ENCODE measurements around the gene NME3.

Gene NME3

GRCh38 chr16:1763521-1764511 lies 7.5 kb downstream of the NME3 start:
- no peak overlapping the region for H3K27ac Mint-ChIP-seq
- H3K4me3 Mint-ChIP-seq, result no peak overlapping the region
- H3K4me1 Mint-ChIP-seq, result peaks cover 2 to 11% of the 10 kb centered on the region in 2 donors
- DNase-seq (no peak), ATAC-seq (replicated peaks) (no peak)
- H3K36me3 Mint-ChIP-seq, result peaks cover 47 to 52% of the 10 kb centered on the region in 2 donors
- no peaks in the 10 kb centered on the region for H3K9me3 Mint-ChIP-seq
- H3K27me3 Mint-ChIP-seq, result no peaks in the 10 kb centered on the region

GRCh38 chr16:1762879-1763520 lies 8.3 kb downstream of the NME3 start:
- no peak for ATAC-seq (replicated peaks)
- no peak overlapping the region for H3K4me3 Mint-ChIP-seq
- DNase-seq, result no peak
- H3K27me3 Mint-ChIP-seq, result no peaks in the 10 kb centered on the region
- no peaks in the 10 kb centered on the region for H3K9me3 Mint-ChIP-seq
- H3K36me3 Mint-ChIP-seq, result peaks cover 43 to 46% of the 10 kb centered on the region in 2 donors
- peaks cover 1 to 3% of the 10 kb centered on the region in 2 donors for H3K4me1 Mint-ChIP-seq
- peak overlapping the region; percentile 84 for H3K27ac Mint-ChIP-seq

- no peak for DNase-seq
- H3K36me3 Mint-ChIP-seq, result peaks cover 43 to 49% of the 10 kb centered on the region in 2 donors
- H3K27me3 Mint-ChIP-seq, result no peaks in the 10 kb centered on the region
- no peak for ATAC-seq (replicated peaks)
- H3K4me1 Mint-ChIP-seq, result peaks cover 0 to 3% of the 10 kb centered on the region in 2 donors
- H3K27ac Mint-ChIP-seq, result peak overlapping the region; percentile 84
- H3K4me3 Mint-ChIP-seq, result no peak overlapping the region
- no peaks in the 10 kb centered on the region for H3K9me3 Mint-ChIP-seq
Measured at GRCh38 chr16:1762196-1762878, 9.0 kb downstream of the NME3 start.

- H3K27me3 Mint-ChIP-seq, result no peaks in the 10 kb centered on the region
- H3K4me3 Mint-ChIP-seq, result no peak overlapping the region
- H3K27ac Mint-ChIP-seq, result no peak overlapping the region
- ATAC-seq (replicated peaks), result no peak
- H3K9me3 Mint-ChIP-seq, result no peaks in the 10 kb centered on the region
- H3K36me3 Mint-ChIP-seq, result peaks cover 44 to 46% of the 10 kb centered on the region in 2 donors
- DNase-seq, result no peak
- peaks cover 0 to 3% of the 10 kb centered on the region in 2 donors for H3K4me1 Mint-ChIP-seq
Measured at GRCh38 chr16:1761751-1762150, 9.6 kb downstream of the NME3 start.

- no peaks in the 10 kb centered on the region for H3K27me3 Mint-ChIP-seq
- H3K9me3 Mint-ChIP-seq, result no peaks in the 10 kb centered on the region
- peaks cover 44 to 49% of the 10 kb centered on the region in 2 donors for H3K36me3 Mint-ChIP-seq
- peak overlapping the region; percentile 47 for H3K27ac Mint-ChIP-seq
- H3K4me1 Mint-ChIP-seq, result peaks cover 0 to 3% of the 10 kb centered on the region in 2 donors
- DNase-seq, result no peak
- ATAC-seq (replicated peaks), result no peak
- H3K4me3 Mint-ChIP-seq, result no peak overlapping the region
Measured at GRCh38 chr16:1760911-1761310, 10.4 kb downstream of the NME3 start.

- Mint-ChIP-seq H3K27me3 (no peaks in the 10 kb centered on the region), H3K4me1 (peaks cover 0 to 3% of the 10 kb centered on the region in 2 donors), H3K4me3 (no peak overlapping the region), H3K27ac (no peak overlapping the region), H3K9me3 (no peaks in the 10 kb centered on the region), H3K36me3 (peaks cover 55% of the 10 kb centered on the region in 2 donors)
- ATAC-seq (replicated peaks) (no peak), DNase-seq (no peak)
Measured at GRCh38 chr16:1759511-1759910, 11.8 kb downstream of the NME3 start.

GRCh38 chr16:1758923-1759322 lies 12.4 kb downstream of the NME3 start:
- Mint-ChIP-seq H3K9me3 (no peaks in the 10 kb centered on the region), H3K4me1 (peaks cover 0 to 3% of the 10 kb centered on the region in 2 donors), H3K36me3 (peaks cover 58 to 59% of the 10 kb centered on the region in 2 donors), H3K27me3 (no peaks in the 10 kb centered on the region), H3K27ac (no peak overlapping the region), H3K4me3 (no peak overlapping the region)
- no peak for ATAC-seq (replicated peaks)
- DNase-seq, result no peak

GRCh38 chr16:1757714-1758461 lies 13.5 kb downstream of the NME3 start:
- H3K27ac Mint-ChIP-seq, result peak overlapping the region; percentile 62
- ATAC-seq (replicated peaks) (no peak), DNase-seq (no peak)
- H3K4me1 Mint-ChIP-seq, result peaks cover 0 to 3% of the 10 kb centered on the region in 2 donors
- no peaks in the 10 kb centered on the region for H3K27me3 Mint-ChIP-seq
- peaks cover 56 to 57% of the 10 kb centered on the region in 2 donors for H3K36me3 Mint-ChIP-seq
- no peaks in the 10 kb centered on the region for H3K9me3 Mint-ChIP-seq
- H3K4me3 Mint-ChIP-seq, result no peak overlapping the region

GRCh38 chr16:1754204-1754603 lies 17.1 kb downstream of the NME3 start:
- H3K4me3 Mint-ChIP-seq, result no peak overlapping the region
- DNase-seq (no peak), ATAC-seq (replicated peaks) (no peak)
- H3K27ac Mint-ChIP-seq, result peak overlapping the region; percentile 37
- peaks cover 43 to 52% of the 10 kb centered on the region in 2 donors for H3K36me3 Mint-ChIP-seq
- no peaks in the 10 kb centered on the region for H3K9me3 Mint-ChIP-seq
- no peaks in the 10 kb centered on the region for H3K27me3 Mint-ChIP-seq
- peaks cover 0 to 1% of the 10 kb centered on the region in 2 donors for H3K4me1 Mint-ChIP-seq

GRCh38 chr16:1752853-1753252 lies 18.5 kb downstream of the NME3 start:
- no peak for DNase-seq
- Mint-ChIP-seq H3K9me3 (no peaks in the 10 kb centered on the region), H3K27me3 (no peaks in the 10 kb centered on the region), H3K27ac (no peak overlapping the region), H3K4me1 (peaks cover 0 to under 1% of the 10 kb centered on the region in 2 donors), H3K4me3 (no peak overlapping the region), H3K36me3 (peaks cover 39 to 50% of the 10 kb centered on the region in 2 donors)
- ATAC-seq (replicated peaks), result no peak

GRCh38 chr16:1751946-1752345 lies 19.4 kb downstream of the NME3 start:
- no peaks in the 10 kb centered on the region for H3K27me3 Mint-ChIP-seq
- H3K4me3 Mint-ChIP-seq, result no peak overlapping the region
- peaks cover 35 to 50% of the 10 kb centered on the region in 2 donors for H3K36me3 Mint-ChIP-seq

GRCh38 chr16:1749152-1750117 lies 21.9 kb downstream of the NME3 start:
- H3K27me3 Mint-ChIP-seq, result no peaks in the 10 kb centered on the region
- no peaks in the 10 kb centered on the region for H3K9me3 Mint-ChIP-seq
- DNase-seq (no peak), ATAC-seq (replicated peaks) (no peak)
- no peak overlapping the region for H3K4me3 Mint-ChIP-seq
- H3K27ac Mint-ChIP-seq, result no peak overlapping the region
- H3K4me1 Mint-ChIP-seq, result peaks cover 0 to 3% of the 10 kb centered on the region in 2 donors
- H3K36me3 Mint-ChIP-seq, result peaks cover 21 to 50% of the 10 kb centered on the region in 2 donors

More at GRCh38 chr16:1751946-1752345, 19.4 kb downstream of the NME3 start:
- no peak for DNase-seq
- H3K9me3 Mint-ChIP-seq, result no peaks in the 10 kb centered on the region
- no peak overlapping the region for H3K27ac Mint-ChIP-seq
- ATAC-seq (replicated peaks), result no peak
- no peaks in the 10 kb centered on the region for H3K4me1 Mint-ChIP-seq

- Mint-ChIP-seq H3K4me3 (no peak overlapping the region), H3K27me3 (no peaks in the 10 kb centered on the region), H3K36me3 (peaks cover 23 to 51% of the 10 kb centered on the region in 2 donors), H3K4me1 (peaks cover 0 to 3% of the 10 kb centered on the region in 2 donors), H3K9me3 (no peaks in the 10 kb centered on the region), H3K27ac (no peak overlapping the region)
- ATAC-seq (replicated peaks) (no peak), DNase-seq (no peak)
Measured at GRCh38 chr16:1747934-1748333, 23.4 kb downstream of the NME3 start.
